ENCODE data around the gene DR1. TPM values are rescaled to one million over a fixed set of nuclear protein-coding genes. Genes with fewer than 3 reads are reported as not detected.

The DR1 gene
- total RNA-seq, 2 donors from 2014 or later, result 48.7 to 64.6 TPM

DNA sequence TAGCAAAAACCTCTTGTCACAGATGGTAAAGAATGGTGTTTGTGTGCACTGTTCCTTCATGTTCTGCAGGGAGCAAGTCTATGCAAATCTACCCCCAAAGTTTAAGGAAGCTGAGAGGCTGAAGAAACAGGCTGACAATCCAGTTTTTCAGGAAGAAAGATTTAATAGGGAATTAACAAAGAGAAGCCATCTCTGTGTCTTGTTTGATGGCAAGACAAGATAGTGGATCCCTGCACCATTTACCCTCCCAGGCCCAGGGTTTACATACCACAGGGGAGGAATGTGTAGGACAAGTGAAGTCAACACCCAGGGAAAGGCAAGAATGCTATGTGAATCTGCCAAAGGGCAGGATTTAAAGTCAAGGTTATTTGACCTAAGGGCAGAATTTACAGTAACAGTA is 54.1 kb downstream of the DR1 start:
- no peak for DNase-seq
- Histone ChIP-seq H3K4me1 (no peaks in the 10 kb centered on the region), H3K4me3 (no peak overlapping the region), H3K27ac (no peak overlapping the region), H3K9ac (ENCODE audit: low read depth in 2 of 2, low read length in 2 of 2) (no peak overlapping the region), H3K9me3 (no peaks in the 10 kb centered on the region), H3K27me3 (no peaks in the 10 kb centered on the region), H3K36me3 (no peaks in the 10 kb centered on the region)
- TF ChIP-seq CTCF (IDR thresholded peaks at IDR 0.05), result no peak
- intact Hi-C loops (cut with DNase I), result no loop called here

GRCh38 chr1:93408203-93408602 is 62.5 kb downstream of the DR1 start:
- TF ChIP-seq CTCF (IDR thresholded peaks at IDR 0.05), result no peak
- H3K27ac ChIP-seq, result no peak overlapping the region
- intact Hi-C loops (cut with DNase I), result no loop called here

GRCh38 chr1:93411000-93411399 is 65.3 kb downstream of the DR1 start:
- Histone ChIP-seq H3K36me3 (no peaks in the 10 kb centered on the region), H3K9ac (ENCODE audit: low read depth in 2 of 2, low read length in 2 of 2) (no peak overlapping the region), H3K27ac (no peak overlapping the region), H3K4me3 (no peak overlapping the region), H3K9me3 (no peaks in the 10 kb centered on the region), H3K4me1 (no peaks in the 10 kb centered on the region), H3K27me3 (no peaks in the 10 kb centered on the region)
- DNase-seq, result no peak
- no peak for TF ChIP-seq CTCF (IDR thresholded peaks at IDR 0.05)
- intact Hi-C loops (cut with DNase I), result no loop called here

More at GRCh38 chr1:93408203-93408602, 62.5 kb downstream of the DR1 start:
- Histone ChIP-seq H3K36me3 (no peaks in the 10 kb centered on the region), H3K4me3 (no peak overlapping the region), H3K27me3 (no peaks in the 10 kb centered on the region), H3K9ac (ENCODE audit: low read depth in 2 of 2, low read length in 2 of 2) (no peak overlapping the region), H3K9me3 (no peaks in the 10 kb centered on the region), H3K4me1 (no peaks in the 10 kb centered on the region)
- no peak for DNase-seq

DNA sequence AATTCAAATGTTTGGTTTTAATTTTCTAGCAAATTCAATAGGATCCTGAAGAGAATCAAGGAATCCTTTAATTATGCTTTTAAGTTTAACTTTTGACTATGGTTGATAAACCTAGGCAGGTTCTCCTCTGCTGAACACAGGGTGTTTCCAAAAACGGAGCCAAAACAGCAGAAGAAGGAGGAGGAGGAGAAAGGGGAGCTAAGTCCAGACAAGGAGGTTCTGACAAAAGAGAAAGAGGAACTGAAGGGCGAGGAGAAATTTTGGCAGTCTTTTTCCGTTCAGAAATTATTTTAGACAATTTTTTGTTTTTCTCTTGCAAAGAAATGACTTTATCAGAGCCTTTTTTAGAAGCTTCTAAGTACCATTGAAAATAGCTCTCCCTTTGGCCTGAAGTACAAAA is 69.0 kb downstream of the DR1 start:
- H3K27me3 ChIP-seq, result no peaks in the 10 kb centered on the region
- H3K36me3 ChIP-seq, result no peaks in the 10 kb centered on the region
- intact Hi-C loops (cut with DNase I), result no loop called here

DNA sequence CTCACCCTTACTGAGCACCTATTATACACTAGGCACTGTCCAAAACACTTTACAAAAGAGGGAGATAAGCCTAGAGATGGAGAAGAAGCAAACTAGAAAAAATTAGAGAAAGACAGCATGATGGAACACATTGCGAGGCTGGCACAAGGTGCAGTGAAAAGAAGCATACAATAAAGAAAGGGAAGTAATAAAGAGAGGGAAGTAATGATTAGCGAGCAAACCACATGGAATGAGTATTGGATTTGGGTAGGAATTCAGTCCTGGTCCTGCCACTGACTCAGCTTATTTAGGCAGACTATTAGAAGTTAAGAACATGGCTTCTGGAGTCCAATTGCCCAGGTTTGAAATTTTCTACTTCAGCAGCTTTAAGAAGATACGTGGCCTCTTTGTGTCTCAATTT is 69.6 kb downstream of the DR1 start:
- H3K4me3 ChIP-seq, result no peak overlapping the region
- no peak overlapping the region for H3K27ac ChIP-seq
- intact Hi-C loops (cut with DNase I), result no loop called here

More for the DNA sequence above, 69.0 kb downstream of the DR1 start:
- no peak overlapping the region for H3K9ac ChIP-seq (ENCODE audit: low read depth in 2 of 2, low read length in 2 of 2)
- H3K9me3 ChIP-seq, result no peaks in the 10 kb centered on the region
- no peak for DNase-seq
- H3K27ac ChIP-seq, result no peak overlapping the region
- no peak for TF ChIP-seq CTCF (IDR thresholded peaks at IDR 0.05)
- H3K4me1 ChIP-seq, result no peaks in the 10 kb centered on the region
- no peak overlapping the region for H3K4me3 ChIP-seq

More for the DNA sequence above, 69.6 kb downstream of the DR1 start:
- Histone ChIP-seq H3K27me3 (no peaks in the 10 kb centered on the region), H3K36me3 (no peaks in the 10 kb centered on the region), H3K4me1 (no peaks in the 10 kb centered on the region), H3K9me3 (no peaks in the 10 kb centered on the region), H3K9ac (ENCODE audit: low read depth in 2 of 2, low read length in 2 of 2) (no peak overlapping the region)
- DNase-seq, result no peak
- TF ChIP-seq CTCF (IDR thresholded peaks at IDR 0.05), result no peak

All from colonic mucosa (tissue), 4 donors.